Activated naive CD8-positive, alpha-beta T cell treated with anti-CD3 and anti-CD28 coated beads, Interleukin-2, amount 50 U/mL, for 16 hours (primary cell): Measurements from ENCODE around the gene FASTK.
"Not testable (repeated sequence)": the region's sequence is repeated elsewhere in the genome, so short reads cannot be mapped to it uniquely, and the experiment has no call there.

Source experiments
- DNase-seq: peaks from one replicate; pipeline ENCODE4 v3.0.0-alpha.2; 2020; ENCODE audit warnings: low read depth, low spot score

FASTK gene

DNA sequence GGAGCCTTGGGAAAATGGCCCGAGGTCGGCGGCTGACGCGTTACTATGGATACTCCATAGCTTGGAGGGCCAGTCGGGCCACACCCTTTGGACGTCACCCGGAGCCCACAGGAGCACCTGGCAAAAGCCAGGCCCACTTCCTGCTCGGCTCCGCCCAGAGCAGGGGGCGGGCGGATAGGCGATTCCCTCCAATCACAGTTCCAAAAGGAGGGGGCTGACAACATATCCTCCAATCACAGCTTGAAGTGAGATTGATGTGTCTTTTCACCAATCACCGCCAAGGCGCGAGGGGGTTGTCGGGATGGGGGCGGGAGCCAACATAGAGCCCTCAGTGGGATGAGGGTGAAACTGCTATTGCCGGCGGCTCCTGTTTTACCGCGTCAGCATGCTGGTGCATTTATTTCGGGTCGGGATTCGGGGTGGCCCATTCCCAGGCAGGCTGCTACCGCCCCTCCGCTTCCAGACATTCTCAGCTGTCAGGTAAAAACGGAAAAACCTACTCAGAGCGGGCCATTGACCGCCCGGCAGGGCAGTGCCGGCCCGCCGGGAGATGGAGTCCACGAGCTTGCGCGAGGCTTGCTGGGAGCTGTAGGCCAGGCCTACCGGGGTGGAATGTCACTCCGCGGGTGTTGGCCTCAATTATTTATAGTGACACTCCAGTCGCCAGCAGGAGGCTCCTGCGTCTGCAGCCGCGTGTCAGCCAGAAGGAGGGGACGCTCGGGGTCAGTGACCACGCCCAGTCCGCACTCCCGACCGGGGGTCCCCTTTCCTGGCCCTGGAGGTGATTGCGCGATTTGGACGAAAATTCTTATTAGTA, 52.3 kb downstream of the FASTK start, which contains the start of gene ABCB8:
Gene ABCB8 (plus strand): TSS at position 320 of the 817 bp plus-strand sequence. CDS start 66 bp downstream, at position 386.
- DNase-seq, result peak; percentile 93

GRCh38 chr7:151027728-151028130, 52.9 kb downstream of the FASTK start:
- not testable (repeated sequence) for DNase-seq

GRCh38 chr7:151026771-151027727, 53.6 kb downstream of the FASTK start:
- DNase-seq, result not testable (repeated sequence)
